GM23248 (cell line): ENCODE data around the gene GABBR2.

Experiments used
- EZH2 ChIP-seq: fragments of 200-600 bp; sonication (generic); IDR thresholded peaks from 2 replicates; pipeline ENCODE4 v1.6.1; 2018; ENCODE audit warnings: antibody characterized with exemption, mild to moderate bottlenecking; ENCODE audit not compliant: insufficient read depth, poor library complexity, severe bottlenecking
- EZH2phosphoT487 ChIP-seq: fragments of 200-600 bp; sonication (generic); IDR thresholded peaks from 2 replicates; pipeline ENCODE4 v1.6.1; 2018; ENCODE audit warnings: antibody characterized with exemption, moderate library complexity, mild to moderate bottlenecking, low read depth; ENCODE audit not compliant: insufficient read depth

DNA sequence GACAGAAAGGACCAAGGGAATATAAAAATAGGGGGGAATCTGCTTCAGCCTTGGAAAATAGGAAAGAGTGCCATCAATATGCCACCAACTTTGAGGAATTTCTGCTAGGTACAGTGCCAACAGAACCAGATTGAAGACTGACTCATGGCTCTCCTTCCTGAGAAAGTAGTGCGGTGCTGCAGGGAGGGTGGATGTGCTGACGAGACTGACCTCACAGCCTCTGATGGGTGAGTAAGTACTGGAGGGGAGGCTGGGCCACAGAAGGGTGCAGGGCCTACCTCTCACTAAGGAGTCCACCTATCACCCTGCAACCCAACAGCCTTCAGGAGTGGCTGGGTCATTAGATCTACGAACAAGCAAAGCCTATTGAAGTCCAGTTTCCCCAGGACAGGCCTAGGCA, 187.6 kb downstream of the GABBR2 start:
- no peak for TF ChIP-seq EZH2
- no peak for TF ChIP-seq EZH2phosphoT487
